ENCODE data around the gene DENND2A. TPM values are rescaled to one million over a fixed set of nuclear protein-coding genes. Genes with fewer than 3 reads are reported as not detected.
"Not testable (repeated sequence)": the region's sequence is repeated elsewhere in the genome, so short reads cannot be mapped to it uniquely, and the experiment has no call there.

Gene DENND2A
- total and polyA plus RNA-seq, 7 donors, result 2.7 to 8.7 (median 3.8) TPM

GRCh38 chr7:140621401-140622021 is 19.1 kb downstream of the DENND2A start:
- TF ChIP-seq CTCF (IDR thresholded peaks at IDR 0.05), result no peak
- no peaks in the 10 kb centered on the region for H3K4me1 ChIP-seq

GRCh38 chr7:140619915-140620510 is 20.6 kb downstream of the DENND2A start:
- DNase-seq; H3K9me3 ChIP-seq; ATAC-seq; H3K36me3 ChIP-seq (ENCODE audit: insufficient read depth in 1 of 2, low read depth in 1 of 2); H3K27me3 ChIP-seq (ENCODE audit: insufficient read depth in 3 of 3, low read length in 2 of 3); intact Hi-C loops (cut with DNase I); H3K27ac ChIP-seq; H3K4me3 ChIP-seq; H3K4me1 ChIP-seq: not testable (repeated sequence)
- whole genome bisulfite sequencing, 3 donors, result 77 to 83% (median 82%) methylated on average over 11 of the region's 11 CpGs

More at GRCh38 chr7:140621401-140622021, 19.1 kb downstream of the DENND2A start:
- ATAC-seq, result no peak
- no peaks in the 10 kb centered on the region for H3K27me3 ChIP-seq (ENCODE audit: insufficient read depth in 3 of 3, low read length in 2 of 3)
- intact Hi-C loops (cut with DNase I), result no loop called here
- DNase-seq, result no peak
- H3K36me3 ChIP-seq (ENCODE audit: insufficient read depth in 1 of 2, low read depth in 1 of 2), result no peaks in the 10 kb centered on the region
- H3K27ac ChIP-seq, result peak overlapping the region; percentile 16
- WGBS, 3 donors, result 52 to 62% (median 57%) methylated on average over 7 of the region's 7 CpGs
- H3K4me3 ChIP-seq, result no peak overlapping the region
- H3K9me3 ChIP-seq, result no peaks in the 10 kb centered on the region

DNA sequence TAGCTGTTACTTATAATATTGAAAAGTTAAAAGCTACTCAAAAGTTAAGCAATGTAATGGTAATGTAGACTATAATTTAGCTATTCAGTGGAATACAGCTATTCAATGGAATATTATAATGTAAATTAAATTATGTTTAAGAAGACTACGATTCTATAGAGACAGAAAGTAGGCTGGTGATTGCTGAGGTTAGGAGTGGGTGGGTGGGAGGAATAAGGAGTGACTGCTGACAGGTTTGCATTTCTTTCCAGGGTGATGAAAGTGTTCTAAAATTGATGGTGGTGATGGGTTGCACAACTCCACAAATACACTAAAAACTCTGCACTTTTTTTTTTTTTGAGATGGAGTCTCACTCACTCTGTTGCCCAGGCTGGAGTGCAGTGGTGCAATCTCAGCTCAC is 21.4 kb downstream of the DENND2A start:
- H3K4me3 ChIP-seq, result no peak overlapping the region
- no peak for TF ChIP-seq CTCF (IDR thresholded peaks at IDR 0.05)
- H3K4me1 ChIP-seq, result no peaks in the 10 kb centered on the region
- ATAC-seq, result no peak
- DNase-seq, result no peak
- intact Hi-C loops (cut with DNase I), result no loop called here
- no peak overlapping the region for H3K27ac ChIP-seq
- H3K36me3 ChIP-seq (ENCODE audit: insufficient read depth in 1 of 2, low read depth in 1 of 2), result no peaks in the 10 kb centered on the region
- no peaks in the 10 kb centered on the region for H3K27me3 ChIP-seq (ENCODE audit: insufficient read depth in 3 of 3, low read length in 2 of 3)
- 74 to 82% (median 78%) methylated on average over 1 of the region's 1 CpG for WGBS, 3 donors
- no peaks in the 10 kb centered on the region for H3K9me3 ChIP-seq

DNA sequence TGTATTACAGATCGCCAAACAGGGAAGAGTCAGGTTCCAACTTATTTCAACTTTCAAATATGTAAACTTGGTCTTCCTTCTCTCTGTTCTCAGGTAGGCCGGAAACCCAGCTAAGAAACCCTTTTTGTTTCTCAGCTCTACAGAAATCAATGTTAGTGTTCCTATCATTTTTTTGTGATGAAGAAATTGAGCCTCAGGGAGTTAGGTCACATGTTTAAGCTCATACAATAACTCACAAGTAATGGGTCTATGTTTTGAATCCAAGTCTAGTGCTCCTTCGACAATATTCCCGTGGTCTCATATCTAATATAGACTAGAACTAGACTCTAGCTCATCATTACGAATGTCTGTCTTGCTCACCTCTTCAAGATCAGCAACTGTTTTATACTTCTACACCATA is 22.3 kb downstream of the DENND2A start:
- Histone ChIP-seq H3K27me3 (ENCODE audit: insufficient read depth in 3 of 3, low read length in 2 of 3) (no peaks in the 10 kb centered on the region), H3K36me3 (ENCODE audit: insufficient read depth in 1 of 2, low read depth in 1 of 2) (no peaks in the 10 kb centered on the region), H3K4me3 (no peak overlapping the region), H3K4me1 (no peaks in the 10 kb centered on the region), H3K9me3 (no peaks in the 10 kb centered on the region), H3K27ac (no peak overlapping the region)
- 84 to 90% (median 87%) methylated on average over 5 of the region's 5 CpGs for WGBS, 3 donors
- no peak for TF ChIP-seq CTCF (IDR thresholded peaks at IDR 0.05)
- DNase-seq (no peak), ATAC-seq (no peak)
- intact Hi-C loops (cut with DNase I), result no loop called here

DNA sequence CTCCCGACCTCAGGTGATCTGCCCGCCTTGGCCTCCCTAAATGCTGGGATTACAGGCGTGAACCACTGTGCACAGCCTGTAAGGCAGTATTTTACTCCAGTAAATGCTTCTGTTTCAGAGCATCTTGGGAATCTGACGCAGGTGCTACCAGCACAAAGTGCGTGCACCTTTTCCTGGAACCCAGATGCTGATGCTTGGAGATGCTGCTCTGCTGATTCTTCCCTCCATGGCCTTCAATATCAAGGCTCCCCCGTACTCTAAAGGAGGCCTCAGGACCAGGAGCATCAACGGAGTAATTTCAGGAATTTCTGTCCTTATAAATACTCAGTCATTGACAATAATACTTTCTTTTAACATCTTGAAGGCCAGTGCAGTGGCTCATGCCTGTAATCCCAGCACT is 23.5 kb downstream of the DENND2A start:
- H3K27me3 ChIP-seq (ENCODE audit: insufficient read depth in 3 of 3, low read length in 2 of 3), result no peaks in the 10 kb centered on the region
- H3K27ac ChIP-seq, result no peak overlapping the region
- intact Hi-C loops (cut with DNase I), result no loop called here
- H3K36me3 ChIP-seq (ENCODE audit: insufficient read depth in 1 of 2, low read depth in 1 of 2), result no peaks in the 10 kb centered on the region
- TF ChIP-seq CTCF (IDR thresholded peaks at IDR 0.05), result no peak
- ATAC-seq, result no peak
- no peaks in the 10 kb centered on the region for H3K4me1 ChIP-seq
- 82 to 88% (median 87%) methylated on average over 7 of the region's 7 CpGs for WGBS, 3 donors
- no peaks in the 10 kb centered on the region for H3K9me3 ChIP-seq
- H3K4me3 ChIP-seq, result no peak overlapping the region
- DNase-seq, result no peak
